Activated naive CD4-positive, alpha-beta T cell treated with Interleukin-2 at 50 U/mL for 16 hours (primary cell): Measurements from ENCODE around the gene PSME3IP1.

ENCODE experiments used
- DNase-seq: peaks from one replicate; pipeline ENCODE4 v3.0.0-alpha.2; 2020

PSME3IP1 gene

DNA sequence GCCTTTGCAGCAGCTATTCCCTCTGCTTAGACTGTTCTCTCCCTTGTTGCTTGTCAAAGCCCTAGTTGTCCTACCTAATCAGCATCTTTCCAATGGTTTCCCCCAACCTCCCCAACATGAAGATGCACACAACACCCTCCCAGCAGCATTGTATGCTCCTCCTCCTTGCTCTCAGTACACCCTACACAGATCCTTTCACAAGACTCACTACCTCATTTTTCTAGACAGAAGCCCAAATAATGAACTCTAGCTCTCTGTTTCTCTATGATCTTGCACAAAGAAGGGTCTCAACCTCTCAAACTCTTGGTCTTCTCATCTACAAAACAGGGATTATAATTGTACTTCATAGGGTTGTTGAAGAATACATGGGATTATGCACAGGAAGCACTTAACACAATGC lies 19.4 kb downstream of the PSME3IP1 start:
- no peak for DNase-seq

DNA sequence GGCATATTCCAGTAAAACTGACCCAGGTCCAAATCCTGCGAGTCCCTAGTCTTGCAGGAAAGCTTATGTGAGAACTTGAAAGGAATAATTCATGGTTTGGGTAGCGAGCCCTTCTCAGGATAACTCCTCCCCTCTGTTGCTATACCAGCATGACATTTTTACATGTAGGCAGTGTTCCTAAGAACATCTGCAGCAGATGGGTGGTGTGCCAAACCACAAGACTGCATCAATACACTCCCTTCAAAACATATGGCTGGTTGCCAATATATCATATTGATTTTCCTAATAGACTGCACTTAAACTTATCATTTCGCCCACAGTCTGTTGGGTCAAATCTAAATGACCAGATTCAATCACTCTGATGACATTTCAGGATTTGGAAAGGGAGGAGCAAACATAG lies 19.9 kb downstream of the PSME3IP1 start:
- no peak for DNase-seq

DNA sequence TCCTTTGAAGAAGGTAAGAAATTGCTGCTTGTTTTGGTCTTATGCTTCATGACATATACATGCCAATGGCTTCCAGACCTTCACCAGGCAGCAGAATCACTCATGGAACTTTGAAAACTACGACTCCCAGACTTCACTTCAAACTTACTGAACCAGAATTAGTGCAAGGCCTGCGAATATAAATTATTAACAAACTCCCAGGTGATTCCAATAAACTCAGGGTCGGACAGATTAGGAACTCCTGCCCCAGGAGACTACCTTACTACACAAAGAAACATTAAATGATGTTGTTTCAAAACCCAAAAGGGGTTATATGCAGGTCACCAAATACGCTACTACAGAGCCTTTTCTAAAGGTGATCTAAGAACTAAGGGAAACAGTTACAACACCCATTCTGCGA lies 20.4 kb downstream of the PSME3IP1 start:
- no peak for DNase-seq

DNA sequence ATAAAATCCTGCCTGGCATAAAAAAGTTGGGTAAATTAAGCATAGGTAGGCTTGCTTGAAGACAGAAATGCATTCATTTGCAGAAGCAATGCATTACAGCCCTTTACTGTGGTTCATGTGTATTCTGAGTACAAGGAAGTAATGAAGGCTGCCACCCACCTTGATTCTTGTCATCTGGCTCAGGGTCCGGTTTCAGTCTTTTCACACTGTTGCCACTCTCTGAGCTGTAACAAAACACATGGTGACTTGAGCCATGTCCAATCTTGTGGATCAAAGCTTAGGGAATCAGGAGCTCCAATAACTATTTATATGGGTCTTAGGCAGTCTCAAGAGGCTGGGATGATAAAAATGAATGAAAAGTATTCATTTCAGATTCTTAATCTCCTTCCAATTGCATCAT lies 22.0 kb downstream of the PSME3IP1 start:
- DNase-seq, result no peak

DNA sequence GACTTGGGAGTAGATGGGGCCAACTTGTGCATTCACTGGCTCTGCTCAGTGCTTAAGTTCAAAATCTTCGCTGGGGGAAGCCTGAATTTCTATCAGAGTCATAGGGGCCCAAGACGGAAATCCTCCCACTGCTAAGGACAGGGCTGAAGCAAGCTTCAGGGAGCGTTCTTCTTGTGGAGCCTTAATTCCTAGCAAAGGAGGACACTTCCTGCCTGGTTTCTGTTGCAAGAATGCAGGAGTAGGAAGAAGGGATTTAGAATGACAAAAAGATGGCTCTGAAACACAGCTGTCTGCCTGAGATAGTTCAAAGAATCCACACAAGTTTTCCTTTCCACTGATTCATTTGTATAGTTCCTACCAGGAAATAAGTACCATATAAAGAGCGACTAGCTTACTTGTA lies 26.4 kb downstream of the PSME3IP1 start:
- no peak for DNase-seq

DNA sequence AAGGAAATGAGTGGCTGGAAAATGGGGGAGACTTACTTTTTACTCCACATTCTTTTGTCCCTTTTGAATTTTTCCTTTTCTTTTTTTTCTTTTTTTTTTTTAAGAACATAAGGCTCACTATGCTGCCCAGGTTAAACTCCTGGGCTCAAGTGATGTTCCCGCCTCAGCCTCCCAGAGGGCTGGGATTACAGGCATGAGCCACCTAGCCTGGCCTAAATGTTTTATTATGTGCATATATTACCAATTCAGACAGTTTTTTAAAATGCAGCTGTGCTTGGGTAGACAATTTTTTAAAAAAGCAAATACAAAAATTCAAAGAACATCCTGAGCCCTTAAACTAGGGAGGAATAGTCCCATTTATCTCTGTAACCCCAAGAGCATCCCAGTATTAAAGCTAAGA lies 28.3 kb downstream of the PSME3IP1 start:
- no peak for DNase-seq

DNA sequence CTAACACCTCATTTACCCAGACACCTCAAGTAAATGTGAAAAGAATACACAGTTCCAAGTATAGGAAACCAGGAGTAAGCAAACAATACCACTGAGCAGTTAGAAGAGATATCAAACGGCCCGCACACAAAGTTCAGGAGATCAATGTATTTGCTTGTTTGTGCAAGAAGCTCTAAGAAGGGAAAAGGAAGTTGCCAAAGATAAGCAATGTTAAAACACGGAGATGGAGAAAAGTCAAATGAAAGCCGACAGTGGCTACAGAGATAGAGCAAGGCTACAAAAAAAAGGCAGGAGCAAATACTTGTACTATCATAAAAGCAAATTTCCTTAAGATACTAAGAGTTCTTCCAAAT lies 29.5 kb downstream of the PSME3IP1 start:
- no peak for DNase-seq

DNA sequence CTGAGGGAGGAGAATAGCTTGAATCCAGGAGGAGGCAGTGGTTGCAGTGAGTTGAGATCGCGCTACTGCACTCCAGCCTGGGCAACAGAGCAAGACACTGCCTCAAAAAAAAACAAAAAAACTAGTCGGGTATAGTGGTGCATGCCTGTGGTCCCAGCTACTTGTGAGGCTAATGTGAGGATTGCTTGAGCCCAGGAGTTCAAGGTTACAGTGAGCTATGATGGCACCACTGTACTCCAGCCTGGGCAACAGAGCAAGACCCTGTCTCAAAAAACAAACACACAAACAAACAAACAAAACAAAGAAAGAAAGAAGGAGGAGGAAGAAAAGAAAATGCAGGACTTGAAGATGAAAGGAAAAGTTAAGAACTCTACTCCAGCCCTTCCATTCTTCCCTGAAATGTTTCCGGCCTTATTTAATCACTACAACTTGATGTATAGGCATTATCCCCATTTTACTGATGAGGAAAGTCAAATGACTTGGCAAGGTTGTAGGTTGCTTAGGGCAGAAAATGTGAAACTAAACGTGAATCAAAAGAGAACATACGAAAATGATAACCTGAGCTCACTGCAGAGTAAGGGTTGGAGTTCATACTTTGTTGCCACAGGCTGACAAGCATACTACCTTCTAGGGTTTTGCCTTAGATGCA lies 30.0 kb downstream of the PSME3IP1 start:
- DNase-seq, result no peak

DNA sequence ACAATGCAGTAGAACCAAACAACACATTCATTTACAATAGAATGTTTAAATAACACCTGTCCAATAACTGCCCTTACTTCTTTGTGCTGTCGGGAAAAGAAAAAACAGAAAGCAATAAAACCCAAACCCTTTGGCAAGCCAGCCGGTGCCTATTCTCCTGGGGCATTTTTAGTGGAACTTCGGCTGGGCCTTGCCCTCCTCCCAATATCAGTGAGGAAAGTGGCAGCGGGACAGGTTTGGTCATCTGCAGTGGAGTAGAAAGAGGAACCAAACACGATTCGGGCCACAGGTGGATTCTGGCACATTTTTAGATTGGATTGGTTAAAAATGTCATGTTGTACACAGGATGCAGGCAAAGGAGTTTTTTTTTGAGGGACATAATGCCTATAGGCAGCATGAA lies 32.0 kb downstream of the PSME3IP1 start:
- DNase-seq, result no peak

DNA sequence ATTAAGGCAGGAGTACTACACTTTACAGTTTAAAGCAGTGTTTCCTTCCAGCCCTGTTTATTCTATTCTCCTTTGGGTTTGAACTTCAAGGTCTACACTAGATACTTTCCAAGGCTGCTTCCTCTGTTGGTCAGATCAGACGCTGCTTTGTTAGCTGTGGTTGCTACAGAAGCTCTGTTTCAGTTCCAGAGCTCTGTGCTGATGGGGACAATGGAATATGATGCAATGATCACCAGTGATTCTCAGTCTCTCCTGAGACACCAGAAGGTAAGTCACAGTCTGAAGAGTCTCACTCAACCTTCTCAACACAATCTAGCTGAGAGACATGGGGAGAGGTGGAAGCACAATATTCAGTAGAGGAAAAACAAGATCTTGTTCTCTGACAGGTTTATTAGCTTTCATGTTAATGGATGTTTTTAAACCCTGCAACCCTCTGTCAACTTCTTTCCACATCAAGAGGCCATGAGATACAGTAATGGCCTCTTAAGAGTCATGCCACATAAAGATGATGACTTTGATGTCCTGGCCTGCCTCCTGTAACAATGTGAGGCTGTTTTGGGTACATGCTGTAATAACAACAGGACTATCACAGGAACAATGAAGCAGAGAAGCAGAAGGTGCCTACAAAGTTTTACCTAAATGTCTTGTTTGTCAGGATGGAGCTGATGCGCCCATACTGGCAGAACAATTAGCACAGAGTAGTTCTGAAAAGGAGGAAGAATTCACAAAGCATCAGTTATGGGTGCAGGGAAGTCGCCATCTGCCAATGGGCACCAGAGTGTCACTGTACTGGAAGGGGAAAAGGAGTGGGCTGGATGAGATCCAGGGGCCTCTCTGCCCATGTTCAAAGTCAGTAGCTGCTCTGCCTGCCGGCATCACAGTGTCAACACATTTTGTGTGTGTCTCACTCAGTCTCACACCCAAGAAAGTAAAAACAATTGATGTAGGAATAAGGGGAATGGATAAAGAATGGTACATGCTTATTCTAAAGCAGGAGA lies 33.4 kb downstream of the PSME3IP1 start:
- DNase-seq, result no peak

DNA sequence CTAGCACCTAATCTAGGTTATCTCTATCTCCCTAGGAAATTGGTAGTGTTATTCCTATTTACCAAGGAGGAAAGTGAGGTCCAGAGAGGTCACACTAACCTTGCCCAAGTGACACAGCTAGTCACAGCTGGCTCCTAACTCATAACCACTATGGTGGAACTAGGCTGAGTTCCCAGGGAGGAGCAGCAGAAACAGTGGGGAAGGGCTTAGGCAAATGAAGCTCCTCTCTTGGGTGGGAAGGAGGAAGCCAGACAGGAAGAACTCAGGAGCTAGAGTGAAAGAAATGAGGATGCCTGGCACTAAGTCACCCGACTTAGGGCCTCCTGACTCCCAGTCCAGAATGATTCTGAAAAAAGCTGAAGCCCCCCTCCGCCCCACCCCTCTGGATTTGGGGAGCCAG lies 34.5 kb downstream of the PSME3IP1 start:
- DNase-seq, result no peak

DNA sequence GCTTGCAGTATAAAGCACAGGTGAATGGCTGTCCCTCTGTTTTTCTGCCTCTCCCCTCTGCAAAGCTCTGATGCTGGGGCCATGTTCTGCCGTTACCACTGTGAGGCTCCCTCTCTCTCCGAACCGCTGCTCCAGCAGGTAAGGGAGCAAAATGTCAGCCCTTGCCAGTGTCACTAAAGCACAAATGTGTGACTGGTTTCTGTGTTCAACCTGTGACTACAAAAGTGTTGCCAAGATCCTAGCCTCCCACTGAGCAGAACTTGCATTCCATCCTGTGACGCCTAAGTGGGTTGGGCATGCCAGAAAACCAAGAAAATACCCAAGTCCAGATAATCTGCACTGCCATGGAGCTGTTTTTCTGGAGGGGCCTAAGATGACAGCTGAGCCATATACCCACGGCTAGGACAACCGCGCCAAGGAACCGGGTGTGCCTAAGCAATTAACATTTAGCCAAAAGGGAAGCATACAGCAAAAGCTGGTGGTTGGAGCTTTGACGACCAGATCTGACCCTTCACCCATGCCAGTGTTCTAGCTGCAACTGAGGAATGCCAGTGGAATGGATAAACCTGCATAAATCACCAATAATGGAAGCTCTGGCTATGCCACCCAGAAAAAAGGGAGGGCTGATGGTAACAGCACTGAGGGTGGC lies 35.0 kb downstream of the PSME3IP1 start:
- DNase-seq, result no peak

DNA sequence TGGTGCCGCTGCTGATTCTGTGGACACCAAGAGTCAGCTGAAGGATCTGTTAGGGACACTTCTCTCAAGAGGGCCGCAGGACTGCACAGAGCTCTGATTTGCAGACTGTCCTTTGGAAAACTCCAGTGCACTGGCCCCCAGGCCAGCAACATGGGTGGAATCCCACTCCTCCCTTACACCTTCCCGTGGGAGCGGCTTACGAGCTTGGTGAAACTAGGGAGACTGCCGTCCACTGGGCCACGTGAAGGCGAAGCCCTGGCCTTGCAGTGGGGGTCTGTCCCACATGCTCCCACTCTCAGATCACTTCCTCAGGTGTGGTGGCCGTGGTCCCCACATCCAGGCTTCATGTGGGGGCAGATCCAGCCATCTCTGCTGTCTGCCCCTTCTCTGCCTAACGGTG lies 36.4 kb downstream of the PSME3IP1 start:
- no peak for DNase-seq

DNA sequence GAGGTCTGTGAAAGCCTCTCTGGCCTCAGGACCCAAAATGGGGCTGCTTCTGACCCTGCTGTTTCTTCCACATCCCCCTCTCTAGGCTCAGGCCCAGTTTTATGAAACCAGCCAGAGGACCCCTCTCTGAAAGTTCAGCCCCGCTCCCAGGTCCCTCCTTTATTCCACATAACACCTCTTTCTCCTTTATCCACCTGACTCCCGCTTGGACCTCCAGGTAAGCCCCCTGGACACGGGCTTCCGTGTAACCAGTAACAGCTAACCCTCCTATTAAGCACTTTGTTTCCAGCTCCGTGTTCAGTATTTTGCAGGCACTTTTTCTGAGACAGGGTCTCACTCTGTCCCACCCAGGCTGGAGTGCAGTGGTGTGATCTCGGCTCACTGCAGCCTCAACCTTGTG lies 37.4 kb downstream of the PSME3IP1 start:
- DNase-seq, result no peak

DNA sequence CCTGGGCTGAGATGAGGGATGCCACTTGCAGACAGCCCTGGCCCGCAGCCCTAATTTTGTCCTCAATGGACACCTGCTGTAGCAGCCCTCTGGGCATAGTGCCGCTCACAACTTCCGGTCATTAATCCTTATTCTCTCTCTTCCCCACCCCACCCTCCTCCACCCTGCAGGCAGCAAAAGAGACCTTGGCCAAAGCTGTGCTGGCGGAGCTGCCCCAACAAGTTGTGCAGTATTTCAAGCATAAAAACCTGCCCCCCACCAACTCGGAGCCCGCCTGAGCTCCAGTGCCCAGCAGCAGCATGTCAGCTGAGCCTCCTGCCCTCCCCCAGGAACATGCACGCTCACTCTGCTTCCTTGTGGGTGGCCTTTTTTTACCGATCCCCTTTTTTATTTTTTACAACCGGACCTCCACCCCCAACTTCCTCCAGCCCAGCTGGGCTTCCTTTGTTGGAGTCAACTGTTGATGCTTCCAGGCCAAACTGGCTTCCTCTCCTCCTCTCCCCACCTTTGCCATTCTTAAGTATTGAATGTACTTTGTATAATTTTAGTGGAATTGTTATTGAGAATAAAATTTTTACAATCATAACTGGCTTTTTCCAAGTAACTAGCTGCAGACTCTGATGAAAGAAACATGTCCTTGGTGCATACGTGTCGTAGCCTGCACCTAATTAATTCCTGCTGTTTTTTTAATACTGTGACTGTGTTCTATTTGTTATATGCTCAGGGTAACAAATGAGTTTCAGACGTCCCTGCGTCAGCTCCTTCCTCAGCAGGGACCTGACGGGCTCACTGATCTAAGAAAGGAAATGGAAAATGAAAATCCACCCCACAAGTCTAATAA lies 38.2 kb downstream of the PSME3IP1 start:
- no peak for DNase-seq

DNA sequence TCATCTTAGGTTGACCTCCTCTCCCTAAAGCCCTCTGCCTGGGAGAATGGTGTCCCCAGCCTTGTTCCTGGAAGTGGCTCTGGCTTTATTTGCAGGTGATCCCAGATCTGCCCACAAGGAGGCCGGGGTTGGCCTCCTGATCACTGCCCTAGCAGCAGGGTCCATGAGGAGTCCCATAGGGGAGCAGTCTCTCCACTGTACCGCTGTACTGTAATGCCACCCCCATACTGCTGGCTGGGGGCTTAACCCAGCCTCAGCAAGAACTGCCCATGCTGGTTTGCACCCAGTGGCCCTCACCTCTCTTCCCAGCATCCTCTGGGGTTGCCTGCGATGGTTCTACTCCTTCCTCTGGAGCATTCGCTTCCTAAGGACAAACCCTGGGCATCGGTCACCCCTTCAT lies 39.1 kb downstream of the PSME3IP1 start:
- DNase-seq, result no peak

DNA sequence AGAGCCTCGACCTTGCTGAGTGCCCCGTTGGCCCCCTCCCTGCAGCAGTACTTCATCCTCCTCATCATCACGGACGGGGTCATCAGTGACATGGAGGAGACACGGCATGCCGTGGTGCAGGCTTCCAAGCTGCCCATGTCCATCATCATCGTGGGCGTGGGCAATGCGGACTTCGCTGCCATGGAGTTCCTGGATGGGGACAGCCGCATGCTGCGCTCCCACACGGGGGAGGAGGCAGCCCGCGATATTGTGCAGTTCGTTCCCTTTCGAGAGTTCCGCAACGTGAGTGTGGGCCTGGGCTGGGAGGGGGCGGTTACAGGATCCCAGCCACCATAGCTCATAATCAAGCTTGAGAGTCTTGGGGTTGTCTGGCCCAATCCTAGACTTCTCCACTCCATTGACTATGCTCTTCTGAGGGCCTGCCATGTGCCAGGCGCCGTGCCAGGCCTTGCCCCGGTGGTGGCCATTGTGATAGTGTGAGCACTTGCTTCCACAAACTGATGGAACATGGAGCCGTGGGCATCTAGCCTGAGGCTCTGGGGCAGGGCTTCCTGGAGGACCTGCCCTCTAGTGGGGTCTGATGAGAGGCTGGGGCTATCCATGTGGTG lies 39.7 kb downstream of the PSME3IP1 start:
- DNase-seq, result no peak

DNA sequence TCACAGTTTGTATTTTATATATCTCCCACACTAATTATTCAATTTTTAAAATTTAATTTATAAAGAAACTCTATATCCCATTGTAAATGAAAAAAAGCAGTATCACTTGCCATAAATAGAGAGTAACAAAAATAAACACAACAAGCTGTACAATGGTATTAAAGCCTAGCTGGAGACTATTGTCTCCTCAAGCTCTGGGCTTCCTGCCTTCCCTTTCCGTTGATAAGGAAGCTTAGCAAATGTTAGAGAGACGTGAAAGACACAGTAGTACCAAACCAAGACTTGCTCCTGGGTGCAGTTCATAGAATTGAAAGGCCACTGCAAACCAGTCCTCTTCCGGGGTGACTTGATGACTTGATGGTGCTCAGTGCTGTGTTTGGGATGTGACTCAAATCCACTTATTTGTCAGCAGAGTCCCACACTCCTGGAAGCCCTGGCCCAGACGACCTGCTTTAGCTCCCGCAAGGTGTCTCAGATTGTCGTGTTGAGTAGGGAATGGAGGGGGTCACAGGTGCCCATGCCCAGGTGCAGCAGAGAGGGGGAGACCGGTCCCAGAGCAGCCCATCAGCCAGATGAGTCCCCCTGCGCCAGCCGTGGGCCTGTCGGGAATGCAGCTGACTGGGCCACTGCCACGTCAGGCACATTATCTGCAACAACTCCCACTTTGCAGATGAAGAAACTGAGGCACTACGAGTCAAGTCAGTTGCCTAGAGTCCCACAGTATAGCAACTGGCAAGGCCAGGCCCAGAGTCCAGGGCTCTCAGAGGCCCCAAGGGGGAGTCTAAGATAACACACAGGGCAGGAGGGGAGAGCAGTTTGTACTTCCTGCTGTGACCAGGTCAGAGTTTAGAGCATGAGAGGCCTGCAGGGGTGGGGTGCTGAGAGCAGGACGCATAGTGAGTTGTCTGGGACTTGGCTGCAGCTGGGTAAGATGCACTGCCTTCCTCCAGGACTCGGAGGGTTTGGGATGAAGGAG lies 40.5 kb downstream of the PSME3IP1 start:
- no peak for DNase-seq

DNA sequence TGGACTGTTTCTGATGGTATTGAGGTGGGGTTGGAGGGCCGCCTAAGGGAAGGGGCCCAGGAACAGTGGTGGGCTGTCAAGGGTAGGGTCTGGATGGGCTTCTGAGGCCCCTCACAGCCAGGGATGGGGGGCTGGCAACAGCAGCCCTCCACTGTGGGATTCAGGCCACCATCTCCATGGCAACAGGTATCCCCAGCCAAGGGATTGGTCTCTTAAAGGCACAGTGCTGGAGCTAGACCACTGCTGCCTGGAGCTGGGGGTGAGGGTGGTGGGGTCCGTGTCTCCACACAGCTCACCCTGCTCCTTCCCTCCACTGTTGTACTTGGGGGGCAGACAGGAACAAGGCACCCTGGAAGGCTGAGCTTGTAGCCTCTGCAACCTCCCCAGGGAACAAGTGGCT lies 41.8 kb downstream of the PSME3IP1 start:
- DNase-seq, result no peak

DNA sequence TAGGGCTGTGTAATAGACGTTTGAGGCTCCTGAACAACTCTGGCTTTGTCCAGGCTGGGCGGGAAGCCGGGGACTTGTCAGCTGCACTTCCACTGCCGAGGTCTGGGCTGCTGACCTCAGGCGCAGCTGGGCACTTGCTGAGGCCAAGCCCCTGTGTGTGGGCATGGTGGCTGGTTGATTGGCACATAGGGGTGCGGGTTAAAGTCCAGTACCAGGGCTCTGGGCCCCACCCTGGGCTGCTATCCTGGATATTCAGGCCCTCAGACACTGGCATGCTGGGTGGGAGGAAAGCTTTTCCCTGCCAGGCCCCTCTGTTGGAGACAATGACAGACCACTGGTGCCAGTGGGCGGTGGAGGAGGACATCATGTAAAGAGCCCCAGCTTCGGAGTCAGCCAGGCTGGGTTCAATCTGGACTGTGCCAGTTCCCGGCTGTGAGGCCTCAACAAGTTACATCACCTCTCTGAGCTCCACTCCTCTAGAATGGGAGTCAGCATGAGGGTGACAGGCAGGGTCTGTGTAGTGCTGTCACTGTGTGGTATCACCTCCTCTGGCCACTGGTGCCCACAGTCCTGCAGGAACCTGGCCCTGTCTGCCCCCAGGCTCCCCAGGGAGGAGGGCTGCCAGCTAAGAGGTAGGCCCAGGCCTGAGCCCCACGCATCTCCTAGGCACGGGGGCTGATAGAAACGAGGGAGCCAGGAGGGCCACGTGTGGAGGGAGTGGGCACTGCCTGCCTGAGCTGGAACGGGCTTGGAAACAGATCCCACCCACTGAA lies 42.5 kb downstream of the PSME3IP1 start:
- DNase-seq, result no peak
